Measurements from ENCODE around the gene CLNK.

DNA sequence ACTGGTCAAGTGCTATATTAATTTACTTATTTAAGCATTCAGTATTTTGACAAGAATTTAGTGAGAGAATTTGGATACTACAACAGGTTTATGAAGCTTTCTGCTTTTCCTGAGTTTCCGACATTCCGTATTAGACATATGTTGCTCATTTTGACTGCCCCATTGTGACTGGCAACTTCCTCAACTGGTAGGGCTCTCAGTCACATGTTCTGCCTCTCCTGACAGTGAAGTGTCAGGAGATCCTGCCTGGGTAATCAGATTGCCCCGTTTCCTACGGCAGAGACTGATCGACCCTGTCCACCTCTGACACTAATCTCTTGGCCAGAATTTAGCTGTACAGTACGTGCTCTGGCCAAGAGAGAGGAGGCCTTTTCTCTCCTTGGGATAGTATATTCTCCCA lies 49.5 kb downstream of the CLNK start:
- TF ChIP-seq, protein P1, sequence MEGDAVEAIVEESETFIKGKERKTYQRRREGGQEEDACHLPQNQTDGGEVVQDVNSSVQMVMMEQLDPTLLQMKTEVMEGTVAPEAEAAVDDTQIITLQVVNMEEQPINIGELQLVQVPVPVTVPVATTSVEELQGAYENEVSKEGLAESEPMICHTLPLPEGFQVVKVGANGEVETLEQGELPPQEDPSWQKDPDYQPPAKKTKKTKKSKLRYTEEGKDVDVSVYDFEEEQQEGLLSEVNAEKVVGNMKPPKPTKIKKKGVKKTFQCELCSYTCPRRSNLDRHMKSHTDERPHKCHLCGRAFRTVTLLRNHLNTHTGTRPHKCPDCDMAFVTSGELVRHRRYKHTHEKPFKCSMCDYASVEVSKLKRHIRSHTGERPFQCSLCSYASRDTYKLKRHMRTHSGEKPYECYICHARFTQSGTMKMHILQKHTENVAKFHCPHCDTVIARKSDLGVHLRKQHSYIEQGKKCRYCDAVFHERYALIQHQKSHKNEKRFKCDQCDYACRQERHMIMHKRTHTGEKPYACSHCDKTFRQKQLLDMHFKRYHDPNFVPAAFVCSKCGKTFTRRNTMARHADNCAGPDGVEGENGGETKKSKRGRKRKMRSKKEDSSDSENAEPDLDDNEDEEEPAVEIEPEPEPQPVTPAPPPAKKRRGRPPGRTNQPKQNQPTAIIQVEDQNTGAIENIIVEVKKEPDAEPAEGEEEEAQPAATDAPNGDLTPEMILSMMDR (IDR thresholded peaks at IDR 0.05) = no peak
- TF ChIP-seq EP300 (IDR thresholded peaks at IDR 0.05; ENCODE audit: borderline replicate concordance in 1 of 2, low read depth in 1 of 2, low read length in 1 of 2) (no peak), RAD21 (IDR thresholded peaks at IDR 0.05; ENCODE audit: low read length) (no peak)
